SJCRH30 (cell line): ENCODE measurements around the gene PLAGL2. TPM values are rescaled to one million over a fixed set of nuclear protein-coding genes. Genes with fewer than 3 reads are reported as not detected.

ENCODE experiments used
- DNase-seq, 2 experiments: peaks; one replicate each; pipeline ENCODE4 v3.0.0-alpha.2; 2015 to 2020
- H3K27ac ChIP-seq: fragments of 250-450 bp; sonication (Bioruptor Pico); 2 replicates; pipeline ENCODE4 v1.5.1; 2020; ENCODE audit warnings: mild to moderate bottlenecking, moderate library complexity
- H3K27me3 ChIP-seq: fragments of 250-450 bp; sonication (Bioruptor Pico); 2 replicates; pipeline ENCODE4 v1.5.1; 2020; ENCODE audit warnings: mild to moderate bottlenecking, moderate library complexity
- H3K36me3 ChIP-seq: fragments of 250-450 bp; sonication (Bioruptor Pico); 2 replicates; pipeline ENCODE4 v1.5.1; 2020; ENCODE audit warnings: mild to moderate bottlenecking, moderate library complexity
- H3K4me1 ChIP-seq: fragments of 250-450 bp; sonication (Bioruptor Pico); 2 replicates; pipeline ENCODE4 v1.5.1; 2020; ENCODE audit warnings: mild to moderate bottlenecking, moderate library complexity
- H3K4me3 ChIP-seq: fragments of 250-450 bp; sonication (Bioruptor Pico); 2 replicates; pipeline ENCODE4 v1.5.1; 2020; ENCODE audit warnings: mild to moderate bottlenecking, moderate library complexity
- H3K9me3 ChIP-seq: fragments of 250-450 bp; sonication (Bioruptor Pico); replicated peaks from 2 replicates; pipeline ENCODE4 v1.5.1; 2020; ENCODE audit warnings: mild to moderate bottlenecking, moderate library complexity
- total RNA-seq: library from RNA; depleted of rRNA; stranded (reverse); fragments of >200 nt; shearing (Covaris generic); gene quantifications from 2 replicates; pipeline ENCODE4 v1.2.3, GENCODE V29; 2014

The PLAGL2 gene
- total RNA-seq, 1 experiment from 2014 or later: 21.5 TPM

DNA sequence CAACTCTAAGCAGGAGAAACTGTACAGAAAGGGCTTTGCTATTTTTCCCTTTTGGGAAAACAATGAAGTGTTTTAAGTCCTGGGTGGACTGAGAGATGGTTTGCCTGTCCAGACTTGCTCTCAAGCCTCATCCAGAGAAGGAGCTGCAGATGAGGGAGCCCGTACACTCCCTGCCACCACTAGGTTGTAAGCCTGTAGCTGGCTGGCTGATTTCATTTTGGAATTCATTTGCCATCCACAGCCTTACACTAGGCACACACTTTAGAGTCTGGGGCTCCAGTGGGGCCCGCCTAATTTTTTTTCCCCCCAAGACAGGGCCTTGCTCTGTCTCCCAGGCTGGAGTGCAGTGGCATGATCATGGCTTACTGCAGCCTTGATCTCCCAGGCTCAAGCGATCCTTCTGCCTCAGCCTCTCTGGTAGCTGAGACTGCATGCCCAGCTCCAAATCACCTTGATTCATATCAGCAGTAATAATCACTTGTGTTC lies 28.5 kb upstream of the PLAGL2 start:
- H3K27ac ChIP-seq: no peak overlapping the region
- H3K9me3 ChIP-seq: no peaks in the 10 kb centered on the region
- peaks cover 38% of the 10 kb centered on the region for H3K36me3 ChIP-seq
- no peak overlapping the region for H3K4me3 ChIP-seq
- no peak for DNase-seq
- H3K4me1 ChIP-seq: no peaks in the 10 kb centered on the region
- no peaks in the 10 kb centered on the region for H3K27me3 ChIP-seq

DNA sequence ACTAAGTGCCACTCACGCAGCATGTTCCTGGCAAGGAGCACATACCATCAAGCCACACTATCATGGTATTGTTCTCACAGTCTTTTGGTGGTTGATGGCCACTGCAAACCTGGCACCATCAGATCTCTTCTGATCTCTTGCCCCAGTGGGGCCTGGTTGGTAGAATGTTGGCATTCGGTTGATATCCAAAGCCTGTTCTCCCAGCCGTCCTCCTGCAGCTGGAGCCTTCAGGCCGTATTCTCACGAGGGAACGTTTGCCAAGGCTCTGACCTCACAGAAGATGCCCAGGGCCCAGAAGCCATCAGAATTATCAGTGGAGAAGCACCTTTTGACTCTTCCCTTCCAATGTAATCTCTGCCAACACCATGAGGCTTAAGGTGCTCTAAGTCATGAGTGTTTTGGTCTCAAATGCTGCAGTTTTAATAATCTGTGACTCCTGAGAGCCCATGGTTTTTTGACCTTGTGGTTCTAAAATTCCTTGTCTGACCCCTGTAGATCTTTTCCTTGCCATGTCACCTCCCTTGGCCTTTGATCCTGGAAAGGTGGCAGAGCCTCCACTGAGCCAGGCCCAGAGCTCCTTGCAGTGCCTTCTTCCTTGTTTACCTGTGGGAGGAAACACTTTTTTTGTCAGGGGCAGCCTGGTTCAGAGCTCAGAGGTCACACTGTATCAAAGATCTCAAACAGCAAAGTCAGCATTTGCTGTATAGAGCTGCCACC lies 27.9 kb upstream of the PLAGL2 start:
- Histone ChIP-seq H3K27ac (no peak overlapping the region), H3K4me1 (no peaks in the 10 kb centered on the region), H3K4me3 (no peak overlapping the region), H3K9me3 (no peaks in the 10 kb centered on the region), H3K36me3 (peaks cover 42% of the 10 kb centered on the region), H3K27me3 (no peaks in the 10 kb centered on the region)
- no peak for DNase-seq

DNA sequence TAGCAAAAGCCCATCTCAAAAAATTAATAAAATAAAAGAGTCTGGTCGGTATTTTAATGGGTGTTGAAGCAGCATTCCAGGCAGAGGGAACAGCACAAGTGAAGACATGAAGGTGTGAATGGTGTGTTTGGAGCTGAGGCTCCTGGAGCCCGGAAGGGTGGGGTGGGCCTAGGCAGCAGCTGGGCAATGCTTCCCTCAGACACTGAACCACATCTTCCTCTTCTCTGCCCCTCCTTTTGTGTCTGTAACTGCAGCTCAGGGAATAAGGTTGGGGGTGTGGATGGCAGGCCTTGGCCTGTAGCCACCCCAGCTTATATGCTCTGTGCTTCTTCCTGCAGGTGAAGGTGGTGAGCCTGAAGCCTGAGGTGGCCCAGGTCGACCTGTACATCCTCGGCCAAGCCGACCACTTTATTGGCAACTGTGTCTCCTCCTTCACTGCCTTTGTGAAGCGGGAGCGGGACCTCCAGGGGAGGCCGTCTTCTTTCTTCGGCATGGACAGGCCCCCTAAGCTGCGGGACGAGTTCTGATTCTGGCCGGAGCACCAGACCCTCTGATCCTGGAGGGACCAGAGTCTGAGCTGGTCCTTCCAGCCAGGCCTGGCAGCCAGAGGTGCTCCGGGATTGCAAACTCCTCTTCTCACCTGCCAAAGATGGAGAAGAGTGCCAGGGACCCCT lies 26.7 kb upstream of the PLAGL2 start:
- H3K27me3 ChIP-seq: no peaks in the 10 kb centered on the region
- H3K9me3 ChIP-seq: no peaks in the 10 kb centered on the region
- H3K4me1 ChIP-seq: no peaks in the 10 kb centered on the region
- peaks cover 45% of the 10 kb centered on the region for H3K36me3 ChIP-seq
- no peak for DNase-seq
- no peak overlapping the region for H3K4me3 ChIP-seq
- no peak overlapping the region for H3K27ac ChIP-seq

DNA sequence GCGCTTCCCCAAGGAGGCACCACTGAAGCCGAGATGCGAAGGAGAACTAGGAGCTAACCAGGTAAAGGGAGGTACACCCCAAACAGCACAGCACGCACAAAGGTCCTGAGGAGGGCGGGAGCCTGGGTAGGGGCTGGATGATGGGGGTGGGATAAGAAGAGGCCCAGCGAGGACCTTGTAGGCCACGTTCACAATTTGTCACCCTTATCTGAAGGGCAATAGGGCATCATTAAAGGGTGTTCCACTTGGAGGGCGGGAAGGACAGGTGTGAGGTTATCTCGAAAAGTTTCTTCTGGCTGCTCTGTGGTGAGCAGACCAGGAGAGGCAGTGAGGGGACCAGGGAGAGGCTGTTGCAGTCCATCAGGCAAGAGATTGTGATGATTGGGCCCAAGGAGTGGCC lies 25.7 kb upstream of the PLAGL2 start:
- no peak for DNase-seq

GRCh38 chr20:32232326-32232886 lies 24.9 kb upstream of the PLAGL2 start:
- Histone ChIP-seq H3K4me3 (no peak overlapping the region), H3K9me3 (no peaks in the 10 kb centered on the region), H3K4me1 (no peaks in the 10 kb centered on the region), H3K27me3 (no peaks in the 10 kb centered on the region), H3K27ac (no peak overlapping the region), H3K36me3 (peaks cover 51% of the 10 kb centered on the region)
- DNase-seq: no peak

More for the DNA sequence above, 25.7 kb upstream of the PLAGL2 start:
- H3K4me1 ChIP-seq: no peaks in the 10 kb centered on the region
- H3K27me3 ChIP-seq: no peaks in the 10 kb centered on the region
- peaks cover 51% of the 10 kb centered on the region for H3K36me3 ChIP-seq
- no peak overlapping the region for H3K27ac ChIP-seq
- no peak overlapping the region for H3K4me3 ChIP-seq
- no peaks in the 10 kb centered on the region for H3K9me3 ChIP-seq

- DNase-seq: no peak
- H3K27me3 ChIP-seq: no peaks in the 10 kb centered on the region
- no peak overlapping the region for H3K4me3 ChIP-seq
- H3K4me1 ChIP-seq: no peaks in the 10 kb centered on the region
- peaks cover 48% of the 10 kb centered on the region for H3K36me3 ChIP-seq
- no peaks in the 10 kb centered on the region for H3K9me3 ChIP-seq
- no peak overlapping the region for H3K27ac ChIP-seq
These were observed 24.3 kb upstream of the PLAGL2 start for GRCh38 chr20:32231847-32232246.

- Histone ChIP-seq H3K9me3 (no peaks in the 10 kb centered on the region), H3K27ac (no peak overlapping the region), H3K36me3 (peaks cover 48% of the 10 kb centered on the region), H3K27me3 (no peaks in the 10 kb centered on the region), H3K4me3 (no peak overlapping the region), H3K4me1 (no peaks in the 10 kb centered on the region)
- DNase-seq: no peak
These were observed 23.7 kb upstream of the PLAGL2 start for GRCh38 chr20:32231245-32231644.

DNA sequence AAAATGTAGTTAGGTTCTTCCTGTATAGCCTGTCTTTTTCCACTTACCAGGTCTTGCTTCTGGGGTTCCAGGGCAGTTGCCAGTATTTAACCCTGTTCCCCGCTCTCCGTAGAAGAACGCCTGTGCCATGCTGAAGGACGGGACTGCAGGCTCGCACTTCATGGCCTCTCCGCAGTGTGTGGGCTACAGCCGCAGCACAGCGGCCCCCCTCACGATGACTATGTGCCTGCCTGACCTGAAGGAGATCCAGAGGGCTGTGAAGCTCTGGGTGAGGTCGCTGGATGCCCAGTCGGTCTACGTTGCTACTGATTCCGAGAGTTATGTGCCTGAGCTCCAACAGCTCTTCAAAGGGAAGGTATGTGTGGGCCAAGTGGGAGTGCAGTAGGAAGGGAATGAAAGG lies 23.2 kb upstream of the PLAGL2 start:
- no peaks in the 10 kb centered on the region for H3K27me3 ChIP-seq
- no peak overlapping the region for H3K4me3 ChIP-seq
- no peak overlapping the region for H3K27ac ChIP-seq
- H3K4me1 ChIP-seq: no peaks in the 10 kb centered on the region
- no peaks in the 10 kb centered on the region for H3K9me3 ChIP-seq
- H3K36me3 ChIP-seq: peaks cover 54% of the 10 kb centered on the region
- DNase-seq: no peak

GRCh38 chr20:32229251-32229747 lies 21.8 kb upstream of the PLAGL2 start:
- no peak for DNase-seq
- no peak overlapping the region for H3K27ac ChIP-seq
- no peaks in the 10 kb centered on the region for H3K27me3 ChIP-seq
- H3K9me3 ChIP-seq: no peaks in the 10 kb centered on the region
- no peaks in the 10 kb centered on the region for H3K4me1 ChIP-seq
- no peak overlapping the region for H3K4me3 ChIP-seq
- peaks cover 49% of the 10 kb centered on the region for H3K36me3 ChIP-seq

GRCh38 chr20:32227744-32228688 lies 20.5 kb upstream of the PLAGL2 start:
- Histone ChIP-seq H3K4me3 (no peak overlapping the region), H3K36me3 (peaks cover 47% of the 10 kb centered on the region), H3K9me3 (no peaks in the 10 kb centered on the region), H3K27ac (no peak overlapping the region), H3K4me1 (no peaks in the 10 kb centered on the region), H3K27me3 (no peaks in the 10 kb centered on the region)
- DNase-seq: no peak

- Histone ChIP-seq H3K9me3 (no peaks in the 10 kb centered on the region), H3K27me3 (no peaks in the 10 kb centered on the region), H3K4me1 (no peaks in the 10 kb centered on the region), H3K36me3 (peaks cover 40% of the 10 kb centered on the region), H3K27ac (no peak overlapping the region), H3K4me3 (no peak overlapping the region)
- no peak for DNase-seq
These were observed 19.8 kb upstream of the PLAGL2 start for GRCh38 chr20:32227306-32227705.

DNA sequence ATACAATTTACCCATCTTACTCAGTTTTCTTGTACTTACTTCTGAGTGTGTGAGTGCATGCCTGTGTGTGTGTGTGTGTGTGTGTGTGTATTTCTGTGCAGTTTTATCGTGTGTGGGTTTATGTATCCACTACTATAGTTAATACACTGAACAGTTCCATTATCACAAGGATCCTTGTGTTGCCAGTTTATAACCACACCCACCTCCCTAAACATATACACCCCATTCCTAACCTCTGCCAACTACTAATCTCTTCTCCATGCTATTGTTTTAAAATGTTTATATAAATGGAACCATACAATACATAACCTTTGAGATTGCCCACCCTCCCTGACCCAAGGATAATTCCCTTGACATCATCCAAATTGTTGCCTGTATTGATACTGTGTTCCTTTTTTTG lies 18.8 kb upstream of the PLAGL2 start:
- no peak overlapping the region for H3K4me3 ChIP-seq
- no peaks in the 10 kb centered on the region for H3K27me3 ChIP-seq
- no peaks in the 10 kb centered on the region for H3K4me1 ChIP-seq
- no peak overlapping the region for H3K27ac ChIP-seq
- no peaks in the 10 kb centered on the region for H3K9me3 ChIP-seq
- DNase-seq: no peak
- peaks cover 31% of the 10 kb centered on the region for H3K36me3 ChIP-seq

DNA sequence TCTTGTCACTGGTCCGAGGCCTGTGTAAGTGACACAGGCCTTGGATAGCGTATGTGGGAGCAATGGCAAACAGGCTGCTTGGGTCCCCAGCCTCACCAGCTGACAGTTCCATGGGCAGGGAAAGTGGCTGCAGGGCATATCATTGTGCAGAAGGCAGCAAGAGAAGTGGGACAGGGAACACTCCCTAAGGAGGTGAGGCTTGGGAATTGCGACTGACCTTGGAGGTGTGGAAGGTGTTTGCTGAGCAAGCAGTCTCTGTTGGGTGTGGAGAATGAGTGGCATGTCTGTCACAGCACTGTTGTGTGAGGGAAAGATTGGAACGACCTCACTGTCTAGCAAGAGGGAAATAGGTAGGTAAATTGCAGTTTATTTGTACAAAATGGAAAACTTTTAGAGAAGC lies 16.9 kb upstream of the PLAGL2 start:
- DNase-seq: no peak
- Histone ChIP-seq H3K27me3 (no peaks in the 10 kb centered on the region), H3K27ac (no peak overlapping the region), H3K4me3 (no peak overlapping the region), H3K9me3 (no peaks in the 10 kb centered on the region), H3K36me3 (peaks cover 35% of the 10 kb centered on the region), H3K4me1 (no peaks in the 10 kb centered on the region)

DNA sequence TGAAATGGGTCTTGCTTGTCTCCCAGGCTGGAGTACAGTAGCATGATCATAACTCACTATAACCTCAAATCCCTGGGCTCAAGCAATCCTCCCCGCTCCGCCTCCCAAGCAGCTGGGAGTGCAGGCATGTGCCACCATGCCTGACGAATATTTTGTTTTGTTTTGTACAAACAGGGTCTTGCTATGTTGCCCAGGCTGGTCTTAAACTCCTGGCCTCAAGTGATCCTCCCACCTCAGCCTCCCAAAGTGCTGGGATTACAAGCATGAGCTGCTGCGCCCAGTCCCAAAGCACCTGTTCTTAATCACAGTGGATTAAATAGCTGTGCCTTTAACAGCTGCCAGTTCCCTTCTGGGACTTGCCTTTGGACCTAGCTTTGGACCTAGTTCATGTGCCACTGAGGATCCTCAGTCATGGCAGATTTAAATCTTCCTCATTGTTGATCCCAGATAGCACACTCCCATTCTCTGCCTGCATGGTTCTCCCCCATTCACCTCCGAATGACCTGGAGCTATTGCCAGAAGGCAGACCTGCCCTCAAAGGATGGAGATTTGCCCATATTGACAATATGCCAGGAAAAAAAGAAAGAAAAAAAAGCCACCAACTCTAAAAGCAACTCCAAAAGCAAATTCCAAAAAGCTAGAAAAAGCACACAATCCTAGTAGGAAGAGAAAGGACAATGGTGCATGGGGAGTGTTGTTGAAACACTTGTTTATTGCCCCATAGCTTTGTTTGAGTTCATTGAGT lies 10.8 kb upstream of the PLAGL2 start:
- no peaks in the 10 kb centered on the region for H3K27me3 ChIP-seq
- H3K36me3 ChIP-seq: peaks cover 54% of the 10 kb centered on the region
- H3K4me3 ChIP-seq: no peak overlapping the region
- DNase-seq: peak; percentile 20 to 38
- H3K27ac ChIP-seq: no peak overlapping the region
- H3K4me1 ChIP-seq: no peaks in the 10 kb centered on the region
- H3K9me3 ChIP-seq: no peaks in the 10 kb centered on the region
